Colon (tissue), 2 donors: Measurements from ENCODE around the gene L2HGDH.
"Not testable (repeated sequence)": the region's sequence is repeated elsewhere in the genome, so short reads cannot be mapped to it uniquely, and the experiment has no call there.

Source experiments
- FAIRE-seq: peaks from 2 replicates; lab custom pipeline; 2012; peaks lifted over from hg19 to GRCh38; lab: Jason Lieb, UNC
- donor health status: control.
- donor health status: control.

L2HGDH gene

DNA sequence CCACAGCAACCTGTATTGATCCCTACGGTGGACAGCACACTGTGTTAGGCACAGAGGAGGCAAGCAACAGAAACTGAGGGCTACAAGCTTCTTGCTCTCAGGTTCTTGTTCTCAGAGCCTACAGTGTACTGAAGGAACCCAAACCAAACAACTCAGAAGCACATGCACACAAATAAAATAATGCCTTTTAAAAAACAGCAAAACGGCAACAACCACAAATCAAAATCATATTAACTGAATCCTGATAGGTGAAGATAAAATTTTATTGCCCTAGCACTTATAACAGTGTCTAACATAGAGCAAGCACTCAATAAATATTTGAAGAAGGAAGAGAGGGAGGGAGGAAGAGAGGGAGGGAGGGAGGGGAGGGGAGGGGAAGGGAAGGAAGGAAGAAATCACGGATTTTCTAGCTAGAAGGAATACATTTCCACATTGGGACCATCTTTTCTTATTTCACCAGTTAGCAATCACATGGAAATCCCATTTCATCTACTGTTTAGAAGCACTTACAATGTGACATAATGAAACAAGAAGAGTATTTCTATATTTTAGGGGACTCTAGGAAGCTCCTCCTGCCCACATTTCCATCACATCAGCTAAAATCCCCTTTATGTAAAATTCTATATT, 27.3 kb upstream of the L2HGDH start:
- no peak for FAIRE-seq

DNA sequence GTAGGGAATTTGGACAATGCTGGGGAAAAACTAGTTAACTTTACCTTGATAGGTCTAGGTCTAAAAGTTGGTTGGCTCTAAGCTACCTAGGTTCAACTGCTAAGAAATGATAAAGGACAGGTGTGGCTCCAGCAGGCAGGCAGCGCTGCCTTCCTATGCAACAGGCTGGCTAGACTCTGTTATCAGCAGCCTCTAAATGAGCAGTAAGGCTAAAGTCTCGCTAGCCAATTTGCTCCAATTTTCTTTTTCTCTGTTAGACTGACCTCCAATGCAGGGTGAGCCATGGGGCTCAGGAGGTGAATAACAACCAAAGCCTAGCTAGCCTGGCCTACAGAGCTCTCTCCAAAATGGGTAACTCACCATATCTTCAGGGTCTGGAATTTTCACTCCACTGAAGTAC, 26.6 kb upstream of the L2HGDH start:
- FAIRE-seq = no peak

DNA sequence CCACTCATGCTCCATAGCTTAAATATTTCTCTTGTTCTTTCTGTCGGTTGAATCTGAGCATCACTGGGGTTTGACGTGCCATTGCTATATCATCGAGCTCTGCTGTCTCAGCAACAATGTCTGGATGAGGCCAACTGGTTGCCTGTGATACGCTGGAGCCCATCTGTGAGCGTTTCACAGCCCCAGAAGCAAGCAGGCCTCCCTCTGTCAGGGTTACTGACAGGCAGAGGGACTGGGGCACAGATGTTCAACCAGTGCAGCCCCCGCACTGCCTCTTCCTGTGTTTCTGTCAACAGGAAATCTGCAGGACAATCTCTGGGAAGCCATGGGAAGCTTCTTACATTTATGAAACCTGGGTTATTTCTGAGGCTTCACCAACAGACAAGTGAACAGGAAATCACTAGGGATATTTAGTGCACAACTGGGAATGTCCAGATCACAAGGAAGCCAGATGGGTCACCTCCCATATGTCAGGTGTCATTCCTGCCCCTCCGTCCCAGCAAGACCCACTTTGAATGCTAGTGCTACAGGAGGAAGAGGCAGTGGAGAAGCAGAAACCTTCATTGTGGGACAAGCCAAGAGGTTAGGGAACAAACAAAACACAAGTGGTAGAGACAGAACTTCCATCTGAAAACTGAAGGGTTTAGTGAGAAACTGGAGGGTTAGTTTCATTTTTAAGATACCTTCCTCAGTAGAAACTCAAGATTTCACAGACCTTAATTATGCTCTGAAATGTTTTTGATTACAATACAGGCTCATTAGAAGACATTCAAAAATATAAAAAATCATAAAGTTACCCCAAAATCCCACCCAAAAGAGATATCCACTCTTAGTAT, 24.2 kb upstream of the L2HGDH start:
- no peak for FAIRE-seq

DNA sequence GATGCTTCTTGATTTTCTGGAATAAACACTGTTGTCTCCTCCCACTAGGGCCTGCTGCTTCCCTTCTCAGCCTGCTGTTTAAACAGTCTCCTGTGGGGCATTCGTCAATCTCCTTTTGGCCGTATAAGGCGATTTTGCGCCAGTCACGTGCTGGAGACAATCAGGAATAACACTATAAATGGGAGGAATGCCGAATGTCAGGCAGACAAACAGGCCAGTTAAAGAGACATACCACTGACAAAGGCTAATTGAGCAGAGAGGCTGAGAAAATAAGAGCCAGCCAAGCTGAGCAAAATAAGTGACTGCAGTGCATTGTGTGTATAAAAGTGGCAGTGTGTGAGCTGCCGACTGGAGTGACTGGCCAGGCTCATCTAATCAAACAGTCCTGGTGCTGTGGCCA, 23.4 kb upstream of the L2HGDH start:
- no peak for FAIRE-seq

DNA sequence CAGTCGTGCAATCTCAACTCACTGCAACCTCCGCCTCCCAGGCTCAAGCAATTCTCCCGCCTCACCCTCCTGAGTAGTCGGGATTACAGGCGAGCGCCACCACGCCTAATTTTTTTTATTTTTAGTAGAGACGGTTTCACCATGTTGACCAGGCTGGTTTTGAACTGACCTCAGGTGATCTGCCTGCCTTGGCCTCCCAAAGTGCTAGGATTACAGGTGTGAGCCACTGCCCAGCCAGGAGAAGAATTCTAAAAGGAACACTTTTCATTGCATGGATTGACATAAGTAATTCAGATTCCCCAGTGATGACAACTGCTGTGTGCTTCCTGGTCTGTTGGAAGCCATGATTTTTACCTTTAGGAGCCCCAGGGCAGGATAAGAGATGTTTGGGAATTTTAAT, 22.2 kb upstream of the L2HGDH start:
- FAIRE-seq = no peak

DNA sequence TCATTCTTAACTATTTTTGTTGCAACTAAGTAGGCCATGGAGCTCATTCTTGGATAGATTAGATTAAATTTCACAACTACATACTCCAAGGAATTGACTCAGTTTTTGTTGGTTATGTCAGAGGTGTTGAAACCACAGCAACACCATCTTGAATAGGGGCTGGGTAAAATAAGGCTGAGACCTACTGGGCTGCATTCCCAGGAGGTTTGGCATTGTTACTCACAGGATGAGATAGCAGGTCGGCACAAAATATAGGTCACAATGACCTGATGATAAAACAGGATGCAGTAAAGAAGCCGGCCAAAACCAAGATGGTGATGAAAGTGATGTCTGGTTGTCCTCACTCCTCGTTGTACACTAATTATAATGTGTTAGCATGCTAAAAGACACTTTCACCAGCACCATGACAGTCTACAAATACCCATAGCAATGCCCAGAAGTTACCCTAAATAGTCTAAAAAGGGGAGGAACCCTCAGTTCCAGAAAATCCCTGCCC, 21.0 kb upstream of the L2HGDH start:
- FAIRE-seq = no peak

DNA sequence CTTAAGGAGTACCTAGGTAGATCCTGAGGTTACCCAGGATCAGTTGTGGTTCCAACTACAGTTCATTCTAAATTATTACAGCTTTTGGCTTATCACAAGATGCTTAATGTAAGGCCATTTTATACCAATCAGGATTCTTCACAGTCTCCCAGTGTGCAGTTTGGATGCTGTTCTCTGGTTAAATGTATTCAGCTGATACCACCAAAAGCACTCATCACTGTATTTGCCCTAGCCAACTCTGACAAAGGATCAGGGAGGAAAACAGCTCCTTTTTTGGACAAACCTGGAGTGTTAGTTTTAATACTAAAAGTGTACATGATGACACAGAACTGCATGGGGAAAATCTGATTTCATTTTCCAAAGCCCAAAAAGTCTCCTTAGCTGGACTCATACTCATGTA, 19.6 kb upstream of the L2HGDH start:
- no peak for FAIRE-seq

DNA sequence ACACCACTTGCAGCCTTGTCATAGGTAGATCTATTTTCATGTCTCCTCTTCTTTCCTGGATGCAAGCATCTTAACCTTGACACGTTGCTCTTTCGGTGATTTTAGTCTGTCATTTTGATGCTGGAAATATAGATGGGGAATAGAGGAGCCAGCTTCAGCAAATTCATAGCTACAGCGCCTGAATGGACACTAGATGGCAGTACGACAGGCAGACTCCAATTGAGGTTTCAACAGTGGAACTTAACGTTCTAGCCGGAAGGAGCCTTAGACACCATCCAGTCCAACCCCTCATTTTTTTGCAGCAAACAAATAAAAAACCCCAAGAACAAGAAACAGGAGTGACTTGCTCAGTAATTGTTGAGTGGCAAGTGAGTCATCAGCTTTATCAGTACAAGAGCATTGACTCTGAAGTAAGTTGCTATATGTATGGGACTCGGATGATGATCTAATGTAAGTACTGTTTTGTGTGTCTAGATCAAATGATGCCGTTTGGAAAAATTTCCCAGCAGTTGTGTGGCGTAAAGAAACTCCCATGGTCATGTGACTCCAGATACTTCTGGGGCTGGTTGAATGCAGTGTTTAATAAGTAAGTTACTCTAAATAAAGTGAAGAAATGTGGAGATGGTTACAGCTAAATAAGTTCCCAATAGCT, 9.1 kb upstream of the L2HGDH start:
- no peak for FAIRE-seq

DNA sequence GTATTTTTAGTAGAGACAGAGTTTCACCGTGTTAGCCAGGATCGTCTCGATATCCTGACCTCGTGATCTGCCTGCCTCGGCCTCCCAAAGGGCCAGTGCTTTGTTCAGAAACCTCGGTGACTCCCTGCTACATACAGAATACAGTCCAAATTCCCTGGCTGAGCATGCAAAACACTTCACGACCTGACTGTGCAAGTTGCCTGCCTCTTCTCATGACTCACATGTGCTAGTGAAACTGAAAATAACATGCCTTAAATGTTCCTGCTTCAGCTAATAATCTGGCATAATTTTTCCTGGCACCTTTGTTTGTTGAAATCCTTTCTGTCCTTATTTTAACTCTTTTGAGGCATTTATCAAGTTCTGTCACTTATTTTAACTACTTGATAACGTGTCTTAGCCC, 8.3 kb upstream of the L2HGDH start:
- no peak for FAIRE-seq

DNA sequence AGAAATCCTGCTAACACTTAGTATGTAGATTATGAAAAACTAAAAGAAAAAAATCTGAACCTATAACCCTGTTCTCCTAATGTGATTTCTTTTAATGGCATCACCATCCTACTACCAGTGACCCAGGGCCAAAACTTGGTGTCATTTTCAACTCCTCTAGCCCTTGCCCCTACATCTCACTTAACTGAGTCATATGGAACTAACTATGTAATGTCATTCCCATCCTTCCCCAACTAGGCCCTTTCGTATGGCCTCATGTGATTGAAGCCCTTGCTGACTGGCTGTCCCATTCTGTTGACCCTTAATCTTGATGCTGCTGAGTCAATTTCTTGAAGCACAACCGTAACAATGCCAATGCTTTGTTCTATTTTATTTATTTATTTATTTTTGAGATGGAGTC, 7.7 kb upstream of the L2HGDH start:
- no peak for FAIRE-seq

DNA sequence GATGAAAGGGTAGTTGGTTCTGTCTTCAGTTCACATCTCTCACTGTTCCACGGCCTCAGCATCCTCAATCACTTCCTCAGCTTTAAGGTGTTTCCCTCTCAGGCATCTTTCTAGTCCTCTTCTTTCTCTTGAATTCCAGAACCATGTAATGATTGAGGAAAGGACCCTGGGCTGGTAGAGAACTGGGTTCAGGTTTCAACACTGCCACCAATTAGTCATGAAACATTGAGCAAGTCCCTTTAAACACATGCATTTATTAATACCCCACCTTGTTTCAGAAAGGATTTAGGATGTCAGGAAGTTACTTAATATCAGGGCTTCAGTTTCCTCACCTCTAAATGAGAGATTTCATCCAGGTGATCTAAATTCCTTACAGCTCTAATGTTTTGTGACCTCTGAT, 7.3 kb upstream of the L2HGDH start:
- FAIRE-seq = no peak

DNA sequence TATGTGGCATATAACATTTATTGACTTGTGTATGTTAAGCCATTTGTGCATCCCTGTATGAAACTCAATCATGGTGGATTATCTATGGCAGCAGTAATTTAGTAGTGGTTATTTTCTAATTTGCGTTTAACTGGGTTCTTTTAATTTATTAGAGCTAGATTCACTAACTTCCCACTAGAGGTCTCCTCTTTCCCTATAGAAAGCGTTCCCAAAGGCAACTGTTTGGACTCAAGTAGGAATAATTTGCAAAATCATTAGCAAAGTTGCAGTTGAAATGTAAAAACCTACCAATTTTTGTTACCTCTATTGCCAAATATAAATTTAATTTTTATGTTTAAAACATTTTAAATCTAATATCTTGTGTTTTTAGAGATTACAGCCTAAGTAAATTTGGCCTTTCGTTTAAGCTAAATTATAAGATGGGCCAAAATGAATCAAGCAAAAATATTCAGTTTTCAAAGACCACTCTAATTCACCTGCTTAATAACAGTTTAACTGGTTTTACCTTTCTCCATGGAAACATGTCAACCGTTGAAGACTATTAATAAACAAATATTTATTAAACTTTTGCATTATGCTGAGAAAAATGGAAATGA, 6.1 kb upstream of the L2HGDH start:
- FAIRE-seq = no peak

DNA sequence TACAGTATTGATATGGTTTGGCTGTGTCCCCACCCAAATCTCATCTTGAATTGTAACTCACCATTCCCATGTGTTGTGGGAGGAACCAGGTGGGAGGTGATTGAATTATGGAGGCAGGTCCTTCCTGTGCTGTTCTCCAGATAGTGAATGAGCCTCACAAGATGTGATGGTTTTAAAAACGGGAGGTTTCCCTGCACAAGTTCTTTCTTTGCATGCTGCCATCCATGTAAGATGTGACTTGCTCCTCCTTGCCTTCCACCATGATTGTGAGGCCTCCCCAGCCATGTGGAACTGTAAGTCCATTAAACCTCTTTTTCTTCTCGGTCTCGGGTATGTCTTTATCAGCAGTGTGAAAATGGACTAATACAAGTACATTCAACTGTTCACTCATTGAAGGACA, 2.1 kb upstream of the L2HGDH start:
- not testable (repeated sequence) for FAIRE-seq

DNA sequence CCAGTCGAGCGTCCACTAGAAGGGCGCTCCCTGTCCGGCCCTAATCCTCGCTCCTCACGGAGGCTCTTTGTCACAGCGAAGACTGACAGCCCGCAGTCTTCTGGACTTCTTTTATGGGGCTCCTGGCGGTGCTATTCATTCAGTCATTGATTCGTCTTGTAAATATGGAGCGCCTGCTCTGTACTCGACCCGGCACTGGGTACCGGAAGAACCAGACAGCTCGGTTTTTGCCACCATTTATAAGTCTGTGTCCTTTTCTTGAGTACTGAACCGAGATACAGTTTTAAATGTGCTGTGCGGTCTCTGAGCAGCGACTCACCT, 665 bp upstream of the L2HGDH start:
- no peak for FAIRE-seq

DNA sequence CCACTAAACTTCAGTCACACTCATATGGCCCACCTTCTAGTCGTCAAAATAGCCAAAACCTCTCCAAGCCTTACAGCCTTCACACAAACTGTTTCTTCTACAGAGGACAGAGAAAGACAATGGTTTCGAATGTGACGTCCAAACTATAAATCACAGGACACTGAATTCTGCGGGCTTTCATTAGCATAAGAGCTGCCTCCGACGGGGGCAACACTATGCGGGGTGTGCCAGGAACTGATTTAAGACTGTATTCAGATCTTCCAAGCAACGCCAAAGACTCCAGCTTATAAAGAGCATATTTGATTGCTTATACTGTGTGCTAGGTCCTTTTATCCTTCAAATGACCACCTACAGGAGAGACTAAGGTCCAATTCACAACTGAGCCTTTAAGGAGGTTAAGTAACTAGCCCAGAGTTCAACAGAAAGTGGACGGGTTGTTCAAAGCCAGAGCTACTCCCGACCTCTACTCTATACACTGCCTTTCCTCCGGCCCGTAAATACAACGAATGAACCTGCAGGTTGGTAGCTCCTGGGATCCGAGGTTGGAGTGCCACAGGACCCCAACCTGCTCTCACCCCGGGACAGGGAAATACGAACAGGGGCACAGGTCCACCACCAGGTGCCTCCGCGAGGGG, 575 bp downstream of the L2HGDH start:
- FAIRE-seq = no peak

DNA sequence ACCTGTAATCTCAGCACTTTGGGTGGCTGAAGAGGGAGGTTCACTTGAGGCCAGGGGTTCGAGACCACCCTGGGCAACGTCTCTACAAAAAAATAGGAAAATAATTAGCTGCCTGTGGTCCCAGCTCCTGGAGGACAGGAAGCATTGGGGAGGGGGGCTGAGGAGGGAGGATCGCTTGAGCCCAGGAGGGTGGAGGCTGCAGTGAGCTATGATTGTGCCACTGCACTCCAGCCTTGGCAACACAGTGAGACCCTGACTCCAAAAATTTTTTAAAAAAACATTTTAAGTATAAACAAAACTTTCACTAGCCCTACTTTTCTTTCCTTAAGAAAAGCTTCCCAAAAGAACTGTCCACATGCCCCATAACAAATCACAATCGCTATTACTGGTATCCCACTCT, 1.6 kb downstream of the L2HGDH start:
- FAIRE-seq = no peak

DNA sequence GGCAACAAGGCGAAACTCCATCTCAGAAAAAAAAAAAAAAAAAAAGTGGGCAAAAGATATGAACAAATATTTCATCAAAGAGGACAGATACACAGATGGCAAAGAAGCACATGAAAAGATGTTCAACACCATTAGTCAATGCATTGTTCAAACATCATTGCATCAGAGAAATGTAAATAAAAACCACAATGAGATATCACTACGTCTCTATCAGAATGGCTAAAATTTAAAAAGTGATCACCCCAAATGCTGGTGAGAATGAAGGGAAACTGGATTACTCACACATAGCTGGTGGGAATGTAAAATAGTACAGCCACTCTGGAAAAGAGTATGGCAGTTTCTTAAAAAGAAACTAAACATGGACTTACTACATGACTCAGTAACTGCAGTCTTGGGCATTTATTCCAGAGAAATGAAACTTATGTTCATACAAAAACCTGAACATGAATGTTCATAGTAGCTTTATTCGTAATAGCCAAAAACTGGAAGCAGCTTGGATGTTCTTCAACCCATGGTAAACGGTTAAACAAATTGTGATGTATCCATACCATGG, 3.6 kb downstream of the L2HGDH start:
- no peak for FAIRE-seq

DNA sequence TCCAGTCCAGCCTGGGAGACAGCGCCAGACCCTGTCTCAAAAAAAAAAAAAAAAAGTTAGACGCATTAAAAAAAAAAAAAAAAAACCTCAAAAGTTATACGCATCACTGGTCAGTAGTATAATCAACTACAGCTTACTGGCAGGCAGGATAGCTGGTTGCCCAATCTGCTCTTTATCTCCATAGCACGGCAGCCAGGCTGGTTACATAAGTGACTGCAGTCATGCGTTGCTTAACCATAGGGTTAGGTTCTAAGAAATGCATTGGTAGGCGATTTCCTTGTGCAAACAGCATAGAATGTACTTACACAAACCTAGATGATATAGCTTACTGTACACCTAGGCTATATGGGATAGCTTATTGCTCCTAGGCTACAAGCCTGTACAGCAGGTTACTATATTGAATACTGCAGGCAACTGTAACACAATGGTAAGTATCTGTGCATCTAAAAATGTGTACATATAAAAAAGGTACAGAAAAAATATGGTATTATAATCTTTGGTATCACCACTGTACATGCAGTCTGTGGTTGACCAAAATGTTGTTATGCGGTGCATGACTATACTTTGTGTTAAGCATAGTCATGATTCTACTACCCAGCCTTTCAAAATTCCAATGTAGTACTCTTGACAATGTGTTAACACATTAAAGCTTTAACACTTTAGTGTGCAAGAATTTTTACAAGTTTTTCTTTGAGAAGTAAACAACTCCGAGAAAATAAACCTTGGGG, 8.1 kb downstream of the L2HGDH start:
- no peak for FAIRE-seq

DNA sequence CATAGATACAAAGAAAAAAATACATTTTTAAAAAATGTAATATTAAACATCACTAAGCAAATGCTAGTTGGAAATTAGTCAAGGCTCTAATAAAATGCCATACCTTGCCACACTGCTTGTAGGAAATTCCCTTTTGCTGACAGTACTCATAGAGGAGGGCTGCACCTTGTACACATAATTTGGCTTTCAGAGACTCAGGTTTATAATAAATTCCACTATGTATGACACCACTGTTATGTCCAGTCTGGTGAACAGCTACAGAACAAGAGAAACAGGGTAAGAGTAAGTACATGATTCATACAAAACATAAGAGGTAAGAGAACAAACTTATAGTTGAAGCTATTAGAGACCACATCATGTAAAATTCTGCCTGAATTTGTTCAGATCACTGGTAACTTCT, 10.1 kb downstream of the L2HGDH start:
- no peak for FAIRE-seq

DNA sequence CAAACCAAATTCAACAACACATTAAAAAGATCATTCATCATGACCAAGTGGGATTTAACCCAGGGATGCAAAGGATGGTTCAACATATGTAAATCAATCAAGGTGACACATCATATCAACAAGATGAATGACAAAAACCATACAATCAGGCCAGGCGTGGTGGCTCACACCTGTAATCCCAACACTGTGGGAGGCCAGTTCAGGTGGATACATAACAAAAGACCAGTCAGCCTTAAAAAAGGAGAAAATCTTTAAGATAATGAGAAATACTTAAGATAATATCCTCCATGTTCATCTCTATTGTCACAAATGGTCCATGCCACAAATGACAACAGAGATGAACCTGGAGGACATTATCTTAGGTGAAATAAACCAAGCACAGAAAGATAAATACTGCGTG, 12.4 kb downstream of the L2HGDH start:
- no peak for FAIRE-seq

DNA sequence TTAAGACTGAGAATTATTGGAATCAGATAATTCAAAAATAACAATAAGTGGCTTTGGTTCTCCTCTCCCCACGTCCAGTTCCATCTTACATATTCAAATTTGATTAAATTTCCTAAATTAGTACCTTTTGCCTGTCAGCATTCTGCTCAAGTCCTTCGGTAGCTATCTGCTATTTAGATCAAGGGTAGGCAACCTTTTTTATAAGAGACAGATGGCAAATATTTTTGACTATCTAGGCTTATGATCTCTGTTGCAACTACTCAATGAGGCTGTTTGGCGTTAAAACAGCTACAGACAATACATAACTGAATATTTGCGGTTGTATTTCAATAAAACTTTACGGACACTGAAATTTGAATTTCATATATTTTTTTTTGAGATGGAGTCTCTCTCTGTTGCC, 21.7 kb downstream of the L2HGDH start:
- FAIRE-seq = no peak

DNA sequence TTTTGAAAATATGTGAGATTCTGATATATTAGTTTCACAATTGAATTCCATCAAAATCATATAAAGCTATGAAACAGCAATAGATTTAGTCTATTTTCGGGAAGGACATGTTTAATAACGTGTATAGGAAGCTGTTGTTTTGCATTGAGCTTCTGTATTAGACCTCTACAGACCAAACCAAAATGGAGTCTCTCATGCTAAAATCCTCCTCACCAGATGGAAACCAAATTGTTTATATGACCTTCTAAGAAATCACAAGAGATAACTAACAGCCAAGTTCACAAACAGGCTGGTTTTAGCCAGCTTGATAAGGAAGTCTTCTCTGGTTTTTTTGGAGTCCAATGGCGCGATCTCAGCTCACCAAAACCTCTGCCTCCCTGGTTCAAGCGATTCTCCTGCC, 23.9 kb downstream of the L2HGDH start:
- no peak for FAIRE-seq
